ENCODE results near the gene TTC7B. TPM values are rescaled to one million over a fixed set of nuclear protein-coding genes. Genes with fewer than 3 reads are reported as not detected.

The TTC7B gene
- total RNA-seq, 1 donor from 2014 or later: 83.7 TPM

DNA sequence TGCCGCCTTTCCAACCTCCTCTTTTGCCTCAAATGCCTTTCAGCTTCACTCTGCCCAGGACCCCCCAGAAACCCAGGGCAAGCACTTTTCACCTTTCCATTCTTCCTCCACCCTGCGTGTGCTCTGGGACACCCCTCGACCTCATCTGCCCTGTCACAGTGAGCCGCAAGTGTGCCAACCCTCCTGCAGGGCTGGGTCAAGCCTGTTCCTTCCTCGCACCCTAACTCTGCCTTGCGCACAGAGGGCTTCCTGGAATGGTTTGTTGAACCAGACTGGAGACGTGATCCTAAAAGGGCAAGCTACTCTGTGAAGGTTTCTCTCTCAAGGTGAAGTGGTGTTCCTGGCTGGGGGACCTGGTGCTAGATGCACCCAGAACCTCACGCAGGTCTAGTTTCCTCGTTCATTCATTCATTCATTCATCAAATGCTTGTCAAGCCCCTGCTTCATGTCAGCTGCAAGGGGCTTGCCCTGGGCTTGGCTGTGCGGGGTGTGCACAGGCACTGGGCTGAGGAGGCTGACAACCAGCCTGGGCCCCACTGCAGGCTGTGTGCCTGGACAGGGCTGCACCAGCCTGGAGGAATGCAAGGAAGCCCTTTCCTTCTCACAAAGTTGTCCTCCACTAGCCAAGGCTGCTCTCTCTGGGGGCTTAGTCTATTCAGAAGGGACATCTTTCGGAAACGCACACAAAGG, 232.2 kb downstream of the TTC7B start:
- DNase-seq (ENCODE audit: extremely low read depth, low read depth, low spot score): no peak

DNA sequence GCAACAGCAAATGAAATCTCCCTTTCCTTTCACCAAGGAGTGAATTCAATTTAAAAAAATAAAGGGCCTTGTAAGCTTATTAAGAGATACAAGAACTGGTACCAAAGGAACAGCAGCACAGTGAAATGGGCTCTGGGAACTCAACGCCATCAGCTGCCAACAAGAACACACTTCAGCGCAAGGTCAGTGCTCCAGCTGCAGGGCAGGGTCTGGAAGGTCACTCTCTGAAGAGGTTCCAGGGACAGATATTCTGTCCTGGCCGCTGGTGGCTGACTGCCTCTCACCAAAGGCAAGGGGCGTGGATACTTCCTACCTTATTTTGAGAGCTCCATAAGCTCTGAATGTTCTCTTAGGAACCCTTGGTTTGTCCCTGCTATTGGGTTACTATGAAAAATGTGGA, 232.8 kb downstream of the TTC7B start:
- no peak for DNase-seq (ENCODE audit: extremely low read depth, low read depth, low spot score)

DNA sequence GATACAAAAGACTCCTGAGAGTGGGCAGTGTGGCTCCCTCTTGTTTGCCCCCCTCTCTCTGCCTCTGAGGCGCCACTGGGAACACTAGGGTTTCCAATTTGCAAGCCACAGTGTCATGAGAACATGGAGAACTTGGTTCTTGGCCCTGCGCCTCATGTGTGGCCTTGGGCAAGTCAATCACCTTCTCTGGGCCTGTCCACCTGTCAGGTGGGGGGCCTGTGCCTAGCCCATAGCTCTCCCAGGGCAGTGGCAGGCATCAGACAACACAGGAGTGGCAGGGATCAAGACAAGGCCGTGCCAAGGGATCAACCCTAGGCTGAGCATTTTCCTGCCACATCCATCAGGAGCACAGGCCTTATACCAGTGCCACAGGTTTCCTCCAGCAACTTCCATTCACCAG, 234.1 kb downstream of the TTC7B start:
- no peak for DNase-seq (ENCODE audit: extremely low read depth, low read depth, low spot score)

DNA sequence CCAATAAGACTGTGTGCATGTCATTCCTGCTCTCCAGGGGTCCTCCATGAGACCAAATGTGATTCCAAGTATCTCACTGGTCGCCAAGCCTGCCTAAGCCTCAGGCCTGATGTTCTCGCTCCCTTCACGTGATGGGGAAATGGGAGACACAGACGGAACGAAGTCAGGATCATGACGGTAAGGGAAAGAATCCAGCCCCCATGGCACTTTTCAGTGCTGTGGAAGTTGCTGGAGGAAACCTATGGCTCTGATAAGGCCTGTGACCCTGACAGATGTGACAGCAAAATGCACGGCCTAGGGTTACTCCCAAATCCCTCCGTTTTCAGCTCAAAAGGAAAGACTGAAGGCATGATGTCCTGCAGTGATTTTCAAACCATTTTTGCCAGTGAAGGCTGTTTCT, 234.5 kb downstream of the TTC7B start:
- DNase-seq (ENCODE audit: extremely low read depth, low read depth, low spot score): no peak

DNA sequence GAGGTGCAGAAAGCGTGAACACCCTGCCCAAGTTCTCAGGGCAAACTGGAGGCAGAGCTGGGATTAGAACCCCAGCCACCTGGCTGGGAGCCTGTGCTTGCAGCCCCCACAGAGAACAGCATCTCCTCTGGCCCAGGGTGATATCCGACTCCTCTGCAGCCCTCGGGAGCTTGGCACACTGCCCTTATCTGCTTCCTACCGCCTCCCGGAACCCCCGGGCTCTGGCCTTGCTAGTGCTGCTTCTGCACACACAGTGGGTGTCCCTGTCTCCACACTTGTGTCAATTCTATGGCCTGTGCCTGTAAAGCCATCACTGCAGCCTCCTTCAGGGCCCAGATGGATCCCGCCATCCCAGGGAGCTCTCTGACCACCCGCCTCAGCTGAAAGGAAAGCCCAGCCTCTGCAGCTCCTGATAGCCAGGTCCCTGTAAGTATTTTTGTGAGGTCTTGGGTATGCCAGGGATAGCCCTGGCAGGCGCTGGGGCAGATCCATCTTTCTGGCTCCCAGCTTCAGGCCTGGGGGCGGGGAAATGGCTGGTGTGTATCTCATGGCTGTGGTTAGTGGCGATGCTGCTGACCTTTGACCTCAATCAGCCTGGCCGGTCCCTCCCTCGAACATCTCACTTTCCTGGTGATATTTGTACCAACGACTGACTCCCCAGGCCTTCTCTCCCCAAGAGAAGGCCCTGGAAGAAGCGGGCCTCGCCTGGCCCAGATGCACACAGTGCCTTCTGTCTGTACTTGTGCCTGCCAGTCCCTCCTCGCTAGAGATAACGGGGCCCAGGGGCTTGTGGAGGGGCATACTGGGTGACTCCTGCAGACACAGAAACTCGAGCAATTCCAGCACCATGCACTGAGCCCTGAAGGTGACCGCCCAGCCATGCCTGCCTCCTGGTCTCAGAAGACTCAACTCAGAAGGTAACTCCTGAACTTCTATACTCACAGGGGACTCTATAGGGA, 235.6 kb downstream of the TTC7B start:
- DNase-seq (ENCODE audit: extremely low read depth, low read depth, low spot score): no peak

DNA sequence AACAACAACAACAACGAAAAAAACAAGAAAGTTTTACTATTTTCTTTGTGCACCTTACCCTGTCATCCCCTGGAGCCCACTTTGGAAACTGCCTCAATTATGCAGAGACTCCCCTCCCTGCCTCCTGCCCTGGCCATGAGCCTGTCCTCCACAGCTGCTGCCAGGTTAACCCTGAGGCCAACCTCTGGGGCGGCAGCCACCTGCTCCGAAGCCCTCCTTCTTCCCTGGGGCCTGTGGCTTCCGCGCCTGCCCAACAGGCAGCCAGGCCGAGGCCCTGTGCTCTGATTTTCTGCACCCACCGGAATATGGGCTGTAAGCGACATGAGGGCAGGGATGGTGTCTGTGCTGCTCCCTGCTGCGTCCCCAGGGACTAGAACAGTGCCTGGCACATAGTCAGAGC, 236.4 kb downstream of the TTC7B start:
- DNase-seq (ENCODE audit: extremely low read depth, low read depth, low spot score): no peak

DNA sequence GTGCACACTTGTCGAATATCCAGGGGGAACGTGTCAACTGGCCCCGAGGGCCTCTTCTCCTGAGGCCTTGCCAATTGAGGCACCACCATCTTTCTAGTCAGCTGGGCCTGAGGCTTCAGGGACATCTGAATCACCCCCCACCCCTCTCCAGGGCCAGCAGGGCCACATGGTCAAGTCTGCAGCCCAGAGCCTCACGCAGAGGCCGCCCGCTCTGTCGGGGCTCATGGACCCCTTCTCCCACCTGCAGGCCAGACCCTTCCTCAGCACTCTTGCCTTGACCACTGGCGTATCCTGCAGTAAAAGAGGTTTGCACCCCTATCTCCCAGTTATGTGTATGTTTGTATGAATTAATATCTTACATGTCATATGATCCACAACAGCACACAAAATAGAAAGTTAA, 237.1 kb downstream of the TTC7B start:
- DNase-seq (ENCODE audit: extremely low read depth, low read depth, low spot score): no peak

DNA sequence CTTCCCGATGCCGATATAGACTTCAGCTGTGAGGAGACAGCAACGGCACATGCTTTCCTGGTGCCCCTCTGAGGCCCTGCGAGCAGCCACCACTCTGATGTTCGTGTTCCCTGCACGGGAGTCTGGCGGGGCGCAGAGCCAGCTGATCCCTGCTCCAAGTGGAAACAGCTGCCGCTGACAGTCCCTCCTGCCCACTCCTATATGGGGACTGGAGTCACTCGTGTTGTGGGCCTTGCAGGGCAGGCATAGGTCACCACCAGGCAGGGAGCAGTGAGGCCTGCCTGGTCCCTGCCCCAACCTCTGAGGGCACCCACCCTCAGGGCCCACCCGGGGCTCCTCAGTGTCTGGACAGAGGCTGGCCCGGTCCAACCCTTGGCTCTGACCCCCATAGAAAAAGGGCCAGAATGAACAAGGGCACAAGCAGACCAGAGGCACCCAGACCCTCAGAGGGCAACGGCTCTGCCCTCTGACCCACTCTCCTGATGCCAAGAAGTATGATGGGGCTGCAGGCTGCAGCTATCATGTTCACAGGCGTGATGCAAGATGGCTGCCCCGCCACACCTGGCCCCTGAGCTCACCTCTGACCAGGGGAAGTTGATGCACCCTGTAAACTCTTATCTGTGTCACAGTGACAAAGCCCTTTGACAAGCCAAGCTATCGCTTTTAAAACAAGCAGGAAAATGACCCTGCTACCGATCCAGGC, 237.8 kb downstream of the TTC7B start:
- DNase-seq (ENCODE audit: extremely low read depth, low read depth, low spot score): no peak

DNA sequence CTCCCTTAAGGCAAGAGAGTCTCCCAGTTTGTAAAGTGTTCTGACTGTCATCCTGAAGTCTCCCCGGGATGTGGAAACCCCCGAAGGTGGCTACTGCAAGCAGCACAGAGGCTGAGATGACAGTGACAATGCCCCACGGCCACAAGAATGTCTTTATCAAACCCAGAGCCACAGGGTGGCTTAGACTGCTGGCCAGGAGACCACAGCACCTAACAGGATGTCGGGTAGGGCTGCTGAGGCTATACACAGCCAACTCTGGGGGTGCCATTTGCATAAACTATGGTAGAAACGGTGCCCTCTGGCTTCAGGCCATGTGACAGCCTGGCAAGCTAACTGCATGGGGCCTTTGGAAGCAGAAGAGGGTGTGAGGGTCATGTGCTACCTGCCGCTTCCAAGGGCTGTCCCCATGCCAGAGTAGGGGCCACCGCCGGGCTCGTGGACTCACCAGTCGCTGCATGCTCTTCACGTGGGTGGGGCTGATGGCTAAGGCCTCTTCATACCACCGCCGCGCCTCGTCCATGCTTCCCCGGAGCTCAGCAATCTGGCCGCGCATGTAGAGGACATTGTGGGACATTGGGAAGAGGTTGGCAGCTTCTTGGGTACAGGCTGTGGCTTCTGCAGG, 238.5 kb downstream of the TTC7B start:
- no peak for DNase-seq (ENCODE audit: extremely low read depth, low read depth, low spot score)

DNA sequence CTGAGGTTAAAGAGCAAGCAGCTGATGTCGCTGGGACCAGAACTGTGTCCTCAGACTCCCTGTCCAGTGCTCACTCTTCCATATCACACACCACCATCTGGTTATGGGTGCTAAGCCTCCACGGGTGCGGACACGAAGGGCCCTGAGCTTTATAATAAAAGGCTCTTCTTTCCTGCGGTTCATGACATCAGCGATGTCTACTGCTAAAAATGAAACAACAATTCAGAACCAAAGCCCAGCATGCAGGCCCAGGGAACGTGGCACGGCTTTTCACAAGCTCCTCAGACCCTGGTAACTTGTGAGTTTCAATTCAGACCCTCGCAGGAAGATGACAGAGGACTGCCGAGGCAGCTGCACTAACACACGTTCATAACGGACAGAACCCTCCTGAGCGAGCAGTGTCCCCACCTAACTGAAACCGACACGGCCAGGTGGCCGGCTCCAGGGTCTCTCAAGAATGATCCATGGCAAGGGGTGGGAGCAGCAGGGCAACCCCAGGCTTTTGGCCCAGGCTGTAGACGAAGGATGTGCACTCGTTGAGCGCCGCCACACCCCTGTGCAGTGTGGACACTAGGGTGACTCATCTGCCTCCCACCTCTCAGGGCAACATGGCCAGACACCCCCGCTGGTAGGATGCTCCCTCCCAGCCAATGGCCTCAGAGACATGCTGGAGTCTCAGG, 239.1 kb downstream of the TTC7B start:
- no peak for DNase-seq (ENCODE audit: extremely low read depth, low read depth, low spot score)

DNA sequence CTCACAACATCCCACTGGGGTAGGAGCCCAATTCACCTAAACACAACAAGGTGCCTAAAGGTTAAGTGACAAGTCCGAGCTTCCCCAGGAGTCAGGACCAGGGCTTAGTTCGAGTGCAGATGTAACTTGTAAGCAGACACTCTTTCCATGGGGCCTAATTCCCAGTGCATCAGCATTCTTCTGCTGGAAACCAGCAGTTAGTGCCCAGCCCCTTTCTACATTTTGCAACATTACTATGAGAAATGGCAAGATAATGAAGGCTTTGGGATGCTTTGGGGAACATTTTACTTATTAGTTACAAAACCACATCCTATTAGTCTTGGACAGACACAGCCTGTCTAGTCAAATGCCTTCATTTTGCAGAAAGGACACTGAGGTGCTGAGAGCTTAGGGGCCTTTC, 239.6 kb downstream of the TTC7B start:
- DNase-seq (ENCODE audit: extremely low read depth, low read depth, low spot score): no peak

DNA sequence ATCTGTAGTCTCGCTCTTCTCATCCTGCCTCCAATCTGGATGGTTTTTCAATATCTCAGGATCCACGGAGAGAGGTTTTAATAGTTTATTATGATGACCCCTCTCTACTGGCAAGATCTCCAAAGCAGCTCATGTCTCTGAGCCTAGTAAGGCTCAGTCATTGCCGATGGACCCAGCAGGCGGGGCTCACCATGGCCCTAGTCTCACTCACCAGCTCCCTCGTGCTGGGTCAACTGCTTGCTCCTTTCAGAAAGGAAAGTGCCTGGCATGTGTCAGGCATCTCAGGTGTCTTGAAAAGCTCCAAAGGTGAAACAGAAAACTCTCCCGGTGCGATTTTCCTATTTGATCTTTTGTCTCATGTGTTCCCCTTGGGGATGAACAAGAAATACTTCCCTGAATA, 240.4 kb downstream of the TTC7B start:
- no peak for DNase-seq (ENCODE audit: extremely low read depth, low read depth, low spot score)

DNA sequence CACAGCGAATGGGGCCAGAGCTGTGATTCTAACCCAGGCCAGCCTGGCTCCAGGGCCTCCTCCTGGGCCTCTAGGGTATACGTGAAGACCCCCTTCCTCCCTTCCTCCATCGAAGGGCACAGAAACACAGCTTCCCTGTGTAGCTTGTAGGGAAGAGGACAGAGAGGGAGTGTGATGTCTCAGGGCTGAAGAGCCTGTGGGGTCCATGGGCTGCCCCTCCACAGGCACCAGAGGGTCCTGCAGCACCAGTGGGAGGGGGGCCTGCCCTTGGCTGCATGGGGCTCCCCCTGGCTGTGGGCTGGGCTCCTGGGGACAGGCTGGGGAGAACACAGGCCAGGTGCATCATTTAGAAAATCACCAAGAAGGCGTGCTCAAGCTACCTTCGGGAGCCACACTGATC, 240.9 kb downstream of the TTC7B start:
- DNase-seq (ENCODE audit: extremely low read depth, low read depth, low spot score): no peak

DNA sequence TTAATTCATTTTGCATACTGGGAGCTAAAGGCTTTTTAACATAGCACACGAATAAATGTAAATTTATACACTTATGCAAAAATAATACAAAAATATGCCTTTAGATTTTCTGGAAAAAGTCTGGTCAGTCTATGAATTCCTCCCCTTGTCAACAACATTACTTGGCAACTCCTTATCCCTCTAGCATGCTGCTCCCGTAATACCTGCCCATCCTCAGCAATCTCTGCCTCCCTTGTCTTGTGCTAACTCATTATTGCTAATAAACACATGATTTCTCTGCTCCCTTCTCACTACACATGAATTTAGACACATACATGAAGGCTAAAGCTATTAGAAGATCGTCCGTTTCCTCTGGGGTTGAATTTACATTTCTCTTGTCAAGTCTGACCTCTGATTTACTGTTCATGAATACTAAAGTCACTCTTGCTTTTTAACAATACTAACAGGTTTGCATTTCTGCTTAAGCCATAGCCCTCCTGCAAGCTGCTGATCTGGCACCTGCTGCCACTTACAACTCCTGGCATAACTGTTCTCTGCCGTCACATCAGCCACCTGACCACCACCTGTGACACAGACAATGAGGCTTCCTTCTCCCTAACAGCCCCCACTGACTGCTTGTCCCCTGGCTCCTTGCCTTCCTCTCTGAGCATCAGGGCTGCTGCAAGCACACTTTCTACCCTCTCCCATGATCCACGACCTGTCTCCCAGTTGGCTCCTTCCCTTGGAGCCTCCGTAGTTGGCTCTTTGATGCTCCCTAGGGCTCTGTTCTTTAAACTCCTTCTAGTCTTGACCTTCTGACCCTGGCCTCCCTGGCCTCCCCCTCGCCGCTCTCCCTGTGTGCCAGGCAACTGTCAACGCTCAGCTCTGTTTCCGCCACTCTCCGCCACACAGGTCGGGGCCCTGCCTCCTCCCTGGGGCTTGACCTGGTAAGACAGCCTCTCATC, 241.8 kb downstream of the TTC7B start:
- no peak for DNase-seq (ENCODE audit: extremely low read depth, low read depth, low spot score)

DNA sequence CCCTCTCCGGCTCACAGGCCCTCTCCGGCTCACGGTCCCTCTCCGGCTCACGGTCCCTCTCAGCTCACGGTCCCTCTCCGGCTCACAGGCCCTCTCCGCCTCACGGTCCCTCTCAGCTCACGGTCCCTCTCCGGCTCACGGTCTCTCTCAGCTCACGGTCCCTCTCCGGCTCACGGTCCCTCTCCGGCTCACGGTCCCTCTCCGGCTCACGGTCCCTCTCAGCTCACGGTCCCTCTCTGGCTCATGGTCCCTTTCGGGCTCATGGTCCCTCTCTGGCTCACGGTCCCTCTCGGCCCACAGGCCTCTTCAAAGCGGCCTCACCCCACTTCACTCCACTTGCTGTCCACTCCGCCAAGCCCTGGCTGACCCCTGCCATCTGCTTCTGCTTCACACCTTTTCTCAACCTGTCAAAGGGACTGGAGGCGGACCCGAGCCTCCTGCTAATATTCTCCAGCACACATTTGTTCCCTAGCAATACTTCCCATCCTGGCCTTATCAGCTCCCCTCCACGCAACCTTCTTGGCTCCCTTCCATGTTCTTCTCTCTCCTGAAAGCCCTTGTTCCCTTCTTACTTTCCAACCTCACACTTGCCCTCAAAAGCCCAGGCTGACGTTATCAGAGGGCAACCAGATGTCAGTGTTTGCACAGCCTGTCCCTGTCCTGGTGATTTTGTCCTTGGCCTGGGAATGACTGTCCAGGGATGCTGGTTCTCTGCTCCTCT, 242.7 kb downstream of the TTC7B start:
- DNase-seq (ENCODE audit: extremely low read depth, low read depth, low spot score): no peak

DNA sequence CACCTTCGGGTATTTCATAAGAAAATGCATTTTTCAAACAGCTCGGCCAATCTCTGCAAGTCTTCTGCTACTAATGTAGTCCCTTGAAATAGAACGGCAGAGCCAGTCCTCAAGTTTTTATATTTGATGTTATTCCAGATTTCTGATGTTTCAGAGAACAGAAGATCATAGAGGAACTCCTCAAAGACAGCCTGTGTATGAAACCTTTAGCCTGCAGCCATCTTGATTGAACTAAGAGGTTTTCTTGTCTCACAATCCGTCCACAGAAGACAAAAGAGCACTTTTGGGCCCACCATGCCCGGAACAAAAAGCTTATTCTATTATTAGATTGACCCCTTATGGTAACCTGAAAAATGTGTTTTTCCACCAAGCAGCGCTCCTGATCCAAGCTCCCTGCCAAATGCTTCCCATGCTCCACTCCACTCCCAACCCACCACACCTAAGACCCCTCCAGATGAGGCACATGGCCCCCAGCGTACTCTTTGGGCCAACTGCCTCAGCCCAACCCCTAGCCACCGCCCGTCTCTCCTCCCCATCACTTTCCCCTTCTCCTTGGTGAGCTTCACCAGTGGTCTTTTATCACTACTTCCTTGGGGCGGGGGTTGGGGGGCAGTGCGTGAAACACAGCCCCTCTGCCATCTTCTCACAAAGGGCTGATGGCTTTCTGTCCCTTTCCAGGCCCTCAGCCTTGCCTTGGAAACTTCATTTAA, 243.6 kb downstream of the TTC7B start:
- DNase-seq (ENCODE audit: extremely low read depth, low read depth, low spot score): no peak

DNA sequence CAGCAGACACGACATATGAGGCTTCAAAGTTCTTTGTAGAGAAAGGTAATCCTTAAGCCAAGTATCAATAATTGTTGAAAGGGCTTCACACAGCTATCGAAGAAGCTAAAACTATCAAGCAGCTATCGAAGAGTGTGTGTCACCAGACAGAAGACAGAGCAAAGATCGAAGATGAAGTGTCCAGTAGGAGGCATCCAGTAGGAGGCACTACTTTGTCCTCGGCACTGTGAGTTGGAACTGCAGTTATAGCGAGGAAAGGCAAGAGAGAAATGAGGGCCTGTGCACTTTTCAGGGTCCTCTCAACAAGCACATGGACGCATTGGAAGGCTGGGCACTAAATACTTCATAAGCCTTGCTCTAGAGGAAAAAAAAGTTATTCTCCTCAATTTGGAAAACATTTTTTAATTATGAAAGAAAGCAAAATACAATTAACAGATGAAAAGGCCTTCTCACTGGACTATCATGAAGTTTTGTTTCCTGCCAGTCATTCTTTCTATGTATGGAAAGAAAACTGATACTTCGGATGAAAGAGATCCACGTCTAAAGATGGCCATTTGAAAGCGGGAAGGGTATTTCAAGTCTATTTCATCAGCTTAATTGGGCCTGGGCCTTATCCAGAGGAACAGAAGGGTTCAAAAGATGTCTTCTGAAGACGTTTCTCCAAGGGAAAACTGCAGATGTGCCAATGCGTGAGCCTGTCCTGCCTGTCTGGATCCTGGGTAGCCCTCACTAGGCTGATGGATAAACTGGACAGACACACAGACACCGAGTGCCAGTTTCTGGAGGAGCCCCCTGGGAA, 244.9 kb downstream of the TTC7B start:
- no peak for DNase-seq (ENCODE audit: extremely low read depth, low read depth, low spot score)

Data from glomerular endothelial cell (primary cell).